Measurements from ENCODE around the gene M1AP.

- no peak for TF ChIP-seq CTCF (IDR thresholded peaks at IDR 0.05 in 8 of 11, conservative IDR thresholded peaks at IDR 0.05 in 3 of 11)
- no peak for TF ChIP-seq POLR2A (IDR thresholded peaks at IDR 0.05)
- no peak for TF ChIP-seq POLR2AphosphoS5 (IDR thresholded peaks at IDR 0.05)
These were observed 121.4 kb downstream of the M1AP start for GRCh38 chr2:74526649-74527230.

Data from spleen (tissue), 7 donors.